GM18858 (cell line): ENCODE data around the gene TTC39A.

Experiments
- ATAC-seq: cut with Tn5 transposase; IDR thresholded peaks from one replicate; pipeline ENCODE4 v1.9.1; 2021; ENCODE audit not compliant: unreplicated experiment

The TTC39A gene

GRCh38 chr1:51316113-51316845 is 14.1 kb downstream of the TTC39A start:
- ATAC-seq = no peak

GRCh38 chr1:51314974-51315373 is 15.4 kb downstream of the TTC39A start:
- ATAC-seq = no peak

- ATAC-seq = no peak
Observed at GRCh38 chr1:51313961-51314777, 16.2 kb downstream of the TTC39A start.

- no peak for ATAC-seq
Observed at GRCh38 chr1:51313268-51313852, 17.0 kb downstream of the TTC39A start.

- no peak for ATAC-seq
Observed at GRCh38 chr1:51312718-51313117, 17.6 kb downstream of the TTC39A start.

GRCh38 chr1:51311826-51312225 is 18.5 kb downstream of the TTC39A start:
- no peak for ATAC-seq

- no peak for ATAC-seq
Observed at GRCh38 chr1:51310871-51311613, 19.3 kb downstream of the TTC39A start.

GRCh38 chr1:51309291-51309690 is 21.1 kb downstream of the TTC39A start:
- ATAC-seq = no peak

GRCh38 chr1:51308636-51309035 is 21.7 kb downstream of the TTC39A start:
- no peak for ATAC-seq

GRCh38 chr1:51306950-51307349 is 23.4 kb downstream of the TTC39A start:
- ATAC-seq = no peak

GRCh38 chr1:51305371-51305823 is 25.0 kb downstream of the TTC39A start:
- no peak for ATAC-seq

- no peak for ATAC-seq
Observed at GRCh38 chr1:51304360-51304759, 26.0 kb downstream of the TTC39A start.

GRCh38 chr1:51303751-51304251 is 26.6 kb downstream of the TTC39A start:
- ATAC-seq = no peak

GRCh38 chr1:51303315-51303714 is 27.0 kb downstream of the TTC39A start:
- no peak for ATAC-seq

- ATAC-seq = no peak
Observed at GRCh38 chr1:51302746-51303145, 27.6 kb downstream of the TTC39A start.

GRCh38 chr1:51302270-51302669 is 28.1 kb downstream of the TTC39A start:
- ATAC-seq = no peak

- ATAC-seq = no peak
Observed at GRCh38 chr1:51301844-51302162, 28.6 kb downstream of the TTC39A start.

GRCh38 chr1:51301152-51301843 is 29.1 kb downstream of the TTC39A start:
- no peak for ATAC-seq

GRCh38 chr1:51299981-51300670 is 30.2 kb downstream of the TTC39A start:
- ATAC-seq = no peak
